HepG2 (cell line): ENCODE measurements around the gene CDR2L. TPM values are rescaled to one million over a fixed set of nuclear protein-coding genes. Genes with fewer than 3 reads are reported as not detected.

Experiments used
- ATAC-seq: fragments of 200-7000 bp; cut with Tn5 transposase; 3 replicates; pipeline ENCODE4 v1.9.1; 2020; ENCODE audit warnings: mild to moderate bottlenecking, moderate library complexity
- BruUV-seq: library from RNA; stranded (reverse); fragments of 400-500 nt; replicated peaks from 2 replicates; lab custom pipeline; 2021; lab: Mats Ljungman, UMichigan
- CTCF ChIA-PET: fragments of 300-600 bp; formaldehyde crosslinking; extraction: SDS; loops from one replicate; lab custom pipeline; 2021; ENCODE audit warnings: low total read pairs, inconsistent platforms, low intra/inter-chr PET ratio; lab: Yijun Ruan, JAX
- POLR2A ChIA-PET: fragments of 350-600 bp; sonication (Branson Sonifier 250); formaldehyde crosslinking; loops from one replicate; lab custom pipeline; 2020; ENCODE audit warnings: antibody characterized with exemption, inconsistent platforms; lab: Yijun Ruan, JAX
- DNase-seq: peaks from one replicate; pipeline ENCODE4 v3.0.0-alpha.2; 2015; ENCODE audit warnings: low spot score
- FAIRE-seq: peaks from 3 replicates; lab custom pipeline; 2011; peaks lifted over from hg19 to GRCh38; lab: Jason Lieb, UNC
- H2AFZ ChIP-seq: one replicate; pipeline ENCODE4 v1.6.1; 2011; ENCODE audit warnings: low read length, inconsistent platforms
- H3K27ac ChIP-seq: fragments of 300-600 bp; 3 replicates; pipeline ENCODE4 v1.8.0; 2011; ENCODE audit warnings: mixed run types, mild to moderate bottlenecking, mixed read lengths, low read length, inconsistent platforms; ENCODE audit not compliant: insufficient read depth; ENCODE audit errors: extremely low read length
- H3K27me3 ChIP-seq, 2 experiments: fragments of 200-600 bp in 1 of 2; 2 replicates in 1 of 2; 3 replicates in 1 of 2; pipeline versions ENCODE4 v1.6.0 to v1.8.0; 2011; ENCODE audit warnings: low read length in 2 of 2, mild to moderate bottlenecking in 2 of 2, moderate library complexity in 2 of 2, inconsistent platforms in 1 of 2; ENCODE audit not compliant: insufficient read depth in 2 of 2, control insufficient read depth in 1 of 2
- H3K36me3 ChIP-seq, 2 experiments: fragments of 200-600 bp in 1 of 2; replicated peaks in 1 of 2; 2 replicates in 1 of 2; 3 replicates in 1 of 2; pipeline versions ENCODE4 v1.5.1 to v1.8.0; 2011; ENCODE audit warnings: low read length in 2 of 2, inconsistent platforms in 1 of 2; ENCODE audit not compliant: insufficient read depth in 2 of 2, control insufficient read depth in 1 of 2
- H3K4me1 ChIP-seq: 2 replicates; pipeline ENCODE4 v1.5.1; 2012; ENCODE audit warnings: low read length, inconsistent platforms; ENCODE audit not compliant: insufficient read depth
- H3K4me2 ChIP-seq: 2 replicates; pipeline ENCODE4 v1.6.0; 2011; ENCODE audit warnings: low read depth, low read length, inconsistent platforms
- H3K4me3 ChIP-seq, 3 experiments: fragments of 200-600 bp in 1 of 3; sonication (generic), shearing (Covaris generic) in 1 of 3; replicated peaks in 1 of 3; 2 replicates each; pipeline ENCODE4 v1.5.1; 2011 to 2016; ENCODE audit warnings: low read length in 3 of 3, inconsistent platforms in 2 of 3, low read depth in 2 of 3, mild to moderate bottlenecking in 2 of 3, control low read depth in 1 of 3, mixed read lengths in 1 of 3; ENCODE audit not compliant: insufficient read depth in 1 of 3
- H3K79me2 ChIP-seq: one replicate; pipeline ENCODE4 v1.6.1; 2011; ENCODE audit warnings: low read length, inconsistent platforms; ENCODE audit not compliant: insufficient read depth
- H3K9ac ChIP-seq: 2 replicates; pipeline ENCODE4 v1.6.0; 2011; ENCODE audit warnings: mild to moderate bottlenecking, low read depth, low read length, inconsistent platforms; ENCODE audit not compliant: insufficient read depth
- H3K9me3 ChIP-seq: 2 replicates; pipeline ENCODE4 v1.5.1; 2012; ENCODE audit warnings: mild to moderate bottlenecking, low read length
- H4K20me1 ChIP-seq: 2 replicates; pipeline ENCODE4 v1.6.0; 2011; ENCODE audit warnings: inconsistent platforms, mild to moderate bottlenecking, low read length, moderate library complexity; ENCODE audit not compliant: insufficient read depth
- GATAD2A ChIP-seq: IDR thresholded peaks from 2 replicates; pipeline ENCODE4 v1.6.1; 2016
- MED13 ChIP-seq: sonication (generic); formaldehyde crosslinking; IDR thresholded peaks from 2 replicates; pipeline ENCODE4 v1.5.0; 2020; ENCODE audit warnings: missing genetic modification reagents
- PLSCR1 ChIP-seq: sonication (generic); formaldehyde crosslinking; IDR thresholded peaks from 2 replicates; pipeline ENCODE4 v1.5.0; 2020; ENCODE audit warnings: missing genetic modification reagents, mild to moderate bottlenecking, borderline replicate concordance
- THYN1 ChIP-seq: sonication (generic); formaldehyde crosslinking; IDR thresholded peaks from 2 replicates; pipeline ENCODE4 v1.8.1; 2023; ENCODE audit warnings: low read depth, mild to moderate bottlenecking, moderate library complexity, missing genetic modification reagents, borderline replicate concordance
- TMF1 ChIP-seq: sonication (generic); formaldehyde crosslinking; IDR thresholded peaks from 2 replicates; pipeline ENCODE4 v1.8.1; 2022; ENCODE audit warnings: low read depth, missing genetic modification reagents
- YY1 ChIP-seq: IDR thresholded peaks from 2 replicates; pipeline ENCODE4 v1.6.1; 2011; ENCODE audit warnings: low read length, low read depth, moderate library complexity, mild to moderate bottlenecking; ENCODE audit not compliant: insufficient read depth, insufficient replicate concordance
- ZFY ChIP-seq: sonication (generic); formaldehyde crosslinking; IDR thresholded peaks from 2 replicates; pipeline ENCODE4 v1.4.0; 2020; ENCODE audit warnings: missing genetic modification reagents
- ZNF652 ChIP-seq: IDR thresholded peaks from 2 replicates; pipeline ENCODE4 v1.6.1; 2016; ENCODE audit warnings: low read depth, borderline replicate concordance
- ZNF761 ChIP-seq: sonication (generic); formaldehyde crosslinking; conservative IDR thresholded peaks from 2 replicates; pipeline ENCODE4 v1.4.0; 2020; ENCODE audit warnings: mild to moderate bottlenecking, missing genetic modification reagents
- WGBS: methylation state at CpG from one replicate; pipeline ENCODE4 v1.1.6; 2017; ENCODE audit warnings: low lambda C conversion rate; 5-methylcytosine and 5-hydroxymethylcytosine counted together
- in situ Hi-C: cut with HindIII; loops from 2 replicates; pipeline ENCODE4 v1.10.0; 2017; ENCODE audit warnings: low pct_unique_long_range_greater_than_20kb; ENCODE audit not compliant: extremely low pct_ligation_motif_present
- intact Hi-C: fragments of 100-400 bp; cut with micrococcal nuclease; formaldehyde crosslinking; loops from one replicate; pipeline ENCODE4 v1.10.0; 2022; ENCODE audit not compliant: unreplicated experiment
- polyA plus RNA-seq, 8 experiments: library from polyadenylated mRNA; depleted of rRNA in 3 of 8; stranded (reverse) in 7 of 8; unstranded in 1 of 8; fragments of >200 nt; fragmentation: Illumina TruSeq in 4 of 8; extraction: Trizol in 4 of 8; gene quantifications; 2 replicates each; pipeline versions ENCODE4 v1.2.1 to v1.2.3, GENCODE V29; 2011 to 2016; ENCODE audit warnings: low read depth in 4 of 8, missing spikeins in 1 of 8, mixed read lengths in 1 of 8; ENCODE audit not compliant: insufficient read depth in 1 of 8
- total RNA-seq, 5 experiments: library from RNA; depleted of rRNA; stranded (reverse); fragments of >200 nt; fragmentation: Illumina TruSeq; extraction: Trizol; gene quantifications; 2 replicates each; pipeline ENCODE4 v1.2.3, GENCODE V29; 2016; ENCODE audit warnings: low read depth in 1 of 5
- TF ChIP-seq, protein P1 (sequence below): sonication (generic); formaldehyde crosslinking; IDR thresholded peaks from 2 replicates; pipeline ENCODE4 v1.4.0; 2020; ENCODE audit warnings: missing genetic modification reagents, mild to moderate bottlenecking, borderline replicate concordance
- TF ChIP-seq, protein P2 (sequence below): sonication (generic); formaldehyde crosslinking; IDR thresholded peaks from 2 replicates; pipeline ENCODE4 v1.4.0; 2020; ENCODE audit warnings: low read depth, mild to moderate bottlenecking, missing genetic modification reagents
- TF ChIP-seq, protein P3 (sequence below): sonication (generic); formaldehyde crosslinking; conservative IDR thresholded peaks from 2 replicates; pipeline ENCODE4 v1.4.0; 2020; ENCODE audit warnings: missing genetic modification reagents

Gene CDR2L
- total and polyA plus RNA-seq, 2 of the 13 experiments (the other 11 are each of a cell fraction or from before 2014, with no cell fraction given) = 1.9 to 2.1 TPM

DNA sequence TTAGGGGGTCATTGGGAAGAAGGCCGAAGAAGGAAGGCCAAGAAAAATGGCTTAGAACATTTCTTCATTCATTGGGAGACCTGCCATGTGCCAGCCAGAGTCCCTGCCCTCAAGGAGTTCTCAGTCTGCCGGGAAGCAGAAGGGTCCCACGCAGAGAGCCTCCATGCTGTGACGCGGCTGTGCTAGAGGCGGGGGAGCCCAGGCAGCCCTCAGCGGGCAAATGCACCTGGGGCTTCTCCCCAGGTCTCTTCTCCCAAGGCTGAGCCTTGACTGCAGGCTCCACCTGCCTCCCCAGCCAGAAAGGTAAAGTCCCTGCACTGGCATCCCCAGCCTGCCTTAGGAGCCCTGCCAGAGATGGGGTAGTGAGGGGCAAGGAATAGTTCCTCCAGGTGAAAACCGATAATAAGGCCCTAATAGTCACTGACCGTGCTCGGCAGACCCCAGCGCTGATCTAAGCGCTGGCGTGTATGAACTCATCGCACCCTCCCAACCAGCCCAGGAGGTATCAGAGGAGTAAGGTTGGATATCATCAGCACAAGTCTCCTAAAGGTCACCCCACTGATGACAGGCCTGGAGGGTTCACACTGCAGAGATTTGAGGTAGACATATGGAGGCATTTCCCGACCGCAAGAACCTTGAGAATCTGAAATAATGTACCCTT is 6.0 kb upstream of the CDR2L start (continued):
- TF ChIP-seq PLSCR1 (CRISPR knock-in tag) = 0 out of 2 replicates have a peak, but pooled peaks have one; percentile 12
- TF ChIP-seq TMF1 (CRISPR knock-in tag) = no peak
- no peak for TF ChIP-seq MED13 (CRISPR knock-in tag)
- no peak for TF ChIP-seq ZNF761
- TF ChIP-seq THYN1 (CRISPR knock-in tag) = no peak

GRCh38 chr17:74981979-74982662 is 5.3 kb upstream of the CDR2L start:
- H3K79me2 ChIP-seq = no peaks in the 10 kb centered on the region
- H4K20me1 ChIP-seq = no peaks in the 10 kb centered on the region
- H3K27ac ChIP-seq = peak overlapping the region; percentile 29
- in situ Hi-C loops = no loop called here
- H3K36me3 ChIP-seq = no peaks in the 10 kb centered on the region
- ATAC-seq (peak; percentile 97), FAIRE-seq (peak; percentile 23), DNase-seq (peak; percentile 72)
- 1% methylated on average over 18 of the region's 61 CpGs for WGBS
- H3K9me3 ChIP-seq = no peaks in the 10 kb centered on the region
- POLR2A ChIA-PET = interaction anchor here (0.7 to 3.0 kb wide), 8 partner anchors 9 to 53 kb away, joined by 3 to 32 read pairs (median 4); partner anchors contain the start of genes HID1 and MRPL58
- peaks cover 0 to 16% of the 10 kb centered on the region in 2 experiments; a peak in 3 of 5 replicates for H3K27me3 ChIP-seq
- BruUV-seq = TSS peak; percentile 75
- peak overlapping the region; percentile 94 for H3K4me2 ChIP-seq
- peaks cover 32% of the 10 kb centered on the region for H3K4me1 ChIP-seq
- H2AFZ ChIP-seq = peak overlapping the region; percentile 70
- CTCF ChIA-PET = no interaction called here
- H3K4me3 ChIP-seq = peak overlapping the region; percentile 72 to 88 (median 76)
- intact Hi-C loops = loop anchor here (1.0 to 2.0 kb wide), 2 partner anchors 21 to 53 kb away; no protein-coding TSS in a partner anchor
- peak overlapping the region; percentile 68 for H3K9ac ChIP-seq
- peak; percentile 81 for TF ChIP-seq ZFY (CRISPR knock-in tag)
- TF ChIP-seq ZNF652 (CRISPR knock-in tag) = no peak
- TF ChIP-seq YY1 = peak; percentile 76
- TF ChIP-seq, protein P1, sequence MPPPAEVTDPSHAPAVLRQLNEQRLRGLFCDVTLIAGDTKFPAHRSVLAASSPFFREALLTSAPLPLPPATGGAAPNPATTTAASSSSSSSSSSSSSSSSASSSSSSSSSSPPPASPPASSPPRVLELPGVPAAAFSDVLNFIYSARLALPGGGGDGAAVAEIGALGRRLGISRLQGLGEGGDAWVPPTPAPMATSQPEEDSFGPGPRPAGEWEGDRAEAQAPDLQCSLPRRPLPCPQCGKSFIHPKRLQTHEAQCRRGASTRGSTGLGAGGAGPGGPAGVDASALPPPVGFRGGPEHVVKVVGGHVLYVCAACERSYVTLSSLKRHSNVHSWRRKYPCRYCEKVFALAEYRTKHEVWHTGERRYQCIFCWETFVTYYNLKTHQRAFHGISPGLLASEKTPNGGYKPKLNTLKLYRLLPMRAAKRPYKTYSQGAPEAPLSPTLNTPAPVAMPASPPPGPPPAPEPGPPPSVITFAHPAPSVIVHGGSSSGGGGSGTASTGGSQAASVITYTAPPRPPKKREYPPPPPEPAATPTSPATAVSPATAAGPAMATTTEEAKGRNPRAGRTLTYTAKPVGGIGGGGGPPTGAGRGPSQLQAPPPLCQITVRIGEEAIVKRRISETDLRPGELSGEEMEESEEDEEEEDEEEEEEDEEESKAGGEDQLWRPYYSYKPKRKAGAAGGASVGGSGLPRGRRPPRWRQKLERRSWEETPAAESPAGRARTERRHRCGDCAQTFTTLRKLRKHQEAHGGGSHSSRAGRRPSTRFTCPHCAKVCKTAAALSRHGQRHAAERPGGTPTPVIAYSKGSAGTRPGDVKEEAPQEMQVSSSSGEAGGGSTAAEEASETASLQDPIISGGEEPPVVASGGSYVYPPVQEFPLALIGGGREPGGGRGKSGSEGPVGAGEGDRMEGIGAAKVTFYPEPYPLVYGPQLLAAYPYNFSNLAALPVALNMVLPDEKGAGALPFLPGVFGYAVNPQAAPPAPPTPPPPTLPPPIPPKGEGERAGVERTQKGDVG (CRISPR knock-in tag) = peak; percentile 92; the same call in 1 of the 2 replicates
- peak; percentile 4; the same call in 1 of the 2 replicates for TF ChIP-seq GATAD2A (CRISPR knock-in tag)
- TF ChIP-seq, protein P2, sequence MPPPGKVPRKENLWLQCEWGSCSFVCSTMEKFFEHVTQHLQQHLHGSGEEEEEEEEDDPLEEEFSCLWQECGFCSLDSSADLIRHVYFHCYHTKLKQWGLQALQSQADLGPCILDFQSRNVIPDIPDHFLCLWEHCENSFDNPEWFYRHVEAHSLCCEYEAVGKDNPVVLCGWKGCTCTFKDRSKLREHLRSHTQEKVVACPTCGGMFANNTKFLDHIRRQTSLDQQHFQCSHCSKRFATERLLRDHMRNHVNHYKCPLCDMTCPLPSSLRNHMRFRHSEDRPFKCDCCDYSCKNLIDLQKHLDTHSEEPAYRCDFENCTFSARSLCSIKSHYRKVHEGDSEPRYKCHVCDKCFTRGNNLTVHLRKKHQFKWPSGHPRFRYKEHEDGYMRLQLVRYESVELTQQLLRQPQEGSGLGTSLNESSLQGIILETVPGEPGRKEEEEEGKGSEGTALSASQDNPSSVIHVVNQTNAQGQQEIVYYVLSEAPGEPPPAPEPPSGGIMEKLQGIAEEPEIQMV (CRISPR knock-in tag) = peak; percentile 69; the same call in 1 of the 2 replicates
- TF ChIP-seq, protein P3, sequence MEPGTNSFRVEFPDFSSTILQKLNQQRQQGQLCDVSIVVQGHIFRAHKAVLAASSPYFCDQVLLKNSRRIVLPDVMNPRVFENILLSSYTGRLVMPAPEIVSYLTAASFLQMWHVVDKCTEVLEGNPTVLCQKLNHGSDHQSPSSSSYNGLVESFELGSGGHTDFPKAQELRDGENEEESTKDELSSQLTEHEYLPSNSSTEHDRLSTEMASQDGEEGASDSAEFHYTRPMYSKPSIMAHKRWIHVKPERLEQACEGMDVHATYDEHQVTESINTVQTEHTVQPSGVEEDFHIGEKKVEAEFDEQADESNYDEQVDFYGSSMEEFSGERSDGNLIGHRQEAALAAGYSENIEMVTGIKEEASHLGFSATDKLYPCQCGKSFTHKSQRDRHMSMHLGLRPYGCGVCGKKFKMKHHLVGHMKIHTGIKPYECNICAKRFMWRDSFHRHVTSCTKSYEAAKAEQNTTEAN (CRISPR knock-in tag) = peak; percentile 53; the same call in 1 of the 2 replicates
